ENCODE results near the gene SLX9.

SLX9 gene

DNA sequence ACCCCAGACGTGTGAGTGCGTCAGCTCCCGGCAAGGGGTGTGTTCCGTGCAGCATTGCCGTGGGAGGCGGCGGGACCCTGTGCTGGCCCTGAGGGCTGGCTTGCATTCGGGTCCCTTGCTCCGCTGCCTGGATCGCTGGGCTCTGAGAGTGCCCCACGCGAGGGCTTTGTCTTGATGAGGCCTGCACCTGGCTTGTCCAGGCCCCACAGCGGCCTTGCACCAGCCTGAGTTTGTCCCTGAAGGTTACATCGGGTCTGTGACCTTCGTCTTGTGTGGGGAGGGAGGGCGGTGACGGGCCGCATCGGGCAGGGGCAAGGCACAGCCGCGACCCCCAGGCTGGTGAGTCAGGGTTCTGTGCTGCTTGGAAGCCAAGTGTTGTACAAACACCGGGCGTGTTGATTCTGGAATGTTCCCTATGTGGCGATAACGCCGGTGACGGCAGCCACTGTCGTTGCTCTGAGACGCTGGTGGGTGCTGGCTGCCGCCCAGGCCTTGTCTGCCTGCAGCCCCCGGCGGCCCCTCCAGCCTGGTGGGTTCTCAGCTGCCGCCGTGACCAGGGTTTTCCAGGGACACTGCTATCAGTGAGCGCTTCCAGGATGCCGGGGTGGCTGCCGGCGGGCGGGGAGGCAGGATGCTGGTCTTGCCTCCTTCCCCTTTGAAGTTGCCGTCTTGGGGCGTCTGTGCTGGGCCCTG lies 42.9 kb downstream of the SLX9 start:
- no peak for DNase-seq

DNA sequence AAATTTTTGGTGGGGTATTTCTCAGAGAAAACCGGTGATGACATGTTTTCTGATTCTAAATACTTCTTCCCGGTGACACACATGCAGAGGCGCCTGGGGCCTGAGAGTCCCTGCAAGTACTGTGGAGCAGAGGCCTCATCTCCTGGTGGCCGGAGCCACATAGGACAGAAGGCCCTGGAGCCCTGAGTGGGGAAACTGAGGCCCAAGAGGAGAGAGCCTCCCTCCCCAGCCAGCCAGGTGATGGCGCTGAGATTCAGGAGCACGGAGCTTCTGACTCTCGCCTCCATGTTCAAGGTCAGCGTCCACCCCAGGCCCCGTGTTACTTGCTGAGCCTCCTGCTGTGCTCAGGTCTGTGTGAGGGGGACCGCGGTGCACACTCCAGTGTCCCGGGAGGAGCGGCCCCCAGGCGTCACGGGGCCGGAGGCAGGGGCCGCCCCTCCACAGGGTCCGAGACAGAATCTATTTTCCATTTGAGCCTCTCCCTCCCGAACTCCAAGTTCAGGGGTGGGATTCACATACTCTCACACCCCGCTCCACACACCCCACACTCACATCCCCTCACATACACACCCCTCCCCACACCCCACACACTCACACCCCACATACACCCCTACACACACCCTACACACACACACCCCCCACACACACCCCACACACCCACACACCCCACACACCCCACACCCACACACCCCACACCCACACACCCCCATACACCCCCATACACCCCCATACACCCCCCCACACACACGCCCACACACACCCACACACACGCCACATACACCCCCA lies 43.8 kb downstream of the SLX9 start:
- no peak for DNase-seq

DNA sequence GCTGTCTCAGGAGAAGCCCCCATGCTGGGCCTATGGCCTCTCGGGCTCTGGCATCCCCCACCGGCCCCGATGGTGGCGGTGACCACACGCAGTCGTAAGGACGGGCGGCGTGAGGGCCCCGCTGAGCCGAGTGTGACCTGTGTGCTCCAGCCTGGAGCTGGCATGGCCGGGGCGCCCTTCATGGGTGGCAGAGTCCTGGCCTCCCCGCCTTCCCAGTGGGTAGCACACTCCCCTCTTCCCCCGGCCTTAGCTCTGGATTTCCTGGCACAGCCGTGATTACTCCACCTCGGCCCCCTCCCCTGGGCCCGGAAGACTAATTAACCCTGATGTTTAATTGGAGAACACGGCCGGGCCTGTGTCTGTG lies 44.6 kb downstream of the SLX9 start:
- DNase-seq: no peak

DNA sequence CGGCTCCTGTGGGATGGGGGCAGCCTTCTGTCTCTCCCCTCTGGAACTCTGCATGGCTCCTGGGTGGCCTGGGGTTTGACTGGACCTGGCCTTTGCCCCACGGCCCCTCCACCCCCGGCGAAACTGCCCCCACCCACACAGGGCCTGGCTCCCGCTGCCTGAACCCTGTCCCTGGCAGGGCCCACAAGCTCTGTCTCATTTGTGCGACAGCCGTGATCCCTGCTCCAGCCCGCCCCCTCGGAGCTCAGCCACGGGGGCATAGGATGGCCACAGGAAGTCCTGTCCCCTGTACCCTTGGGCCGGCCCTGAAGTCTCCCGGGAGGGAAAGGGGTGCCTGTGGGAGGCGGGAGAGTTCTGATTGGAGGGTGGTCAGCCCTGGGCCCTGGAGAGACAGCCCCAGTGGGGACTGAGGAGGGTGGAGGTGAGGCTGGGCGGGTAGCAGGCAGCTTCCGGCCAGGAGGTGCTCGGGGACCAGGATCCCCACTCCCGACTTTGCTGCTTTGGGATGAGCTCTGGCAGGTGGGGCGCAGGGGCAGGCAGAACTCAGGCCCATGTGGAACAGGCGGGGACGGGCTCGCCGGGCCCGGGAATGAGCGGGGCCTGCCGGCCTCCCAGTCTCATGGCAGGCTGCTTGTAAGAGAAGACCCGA lies 45.1 kb downstream of the SLX9 start:
- DNase-seq: no peak

DNA sequence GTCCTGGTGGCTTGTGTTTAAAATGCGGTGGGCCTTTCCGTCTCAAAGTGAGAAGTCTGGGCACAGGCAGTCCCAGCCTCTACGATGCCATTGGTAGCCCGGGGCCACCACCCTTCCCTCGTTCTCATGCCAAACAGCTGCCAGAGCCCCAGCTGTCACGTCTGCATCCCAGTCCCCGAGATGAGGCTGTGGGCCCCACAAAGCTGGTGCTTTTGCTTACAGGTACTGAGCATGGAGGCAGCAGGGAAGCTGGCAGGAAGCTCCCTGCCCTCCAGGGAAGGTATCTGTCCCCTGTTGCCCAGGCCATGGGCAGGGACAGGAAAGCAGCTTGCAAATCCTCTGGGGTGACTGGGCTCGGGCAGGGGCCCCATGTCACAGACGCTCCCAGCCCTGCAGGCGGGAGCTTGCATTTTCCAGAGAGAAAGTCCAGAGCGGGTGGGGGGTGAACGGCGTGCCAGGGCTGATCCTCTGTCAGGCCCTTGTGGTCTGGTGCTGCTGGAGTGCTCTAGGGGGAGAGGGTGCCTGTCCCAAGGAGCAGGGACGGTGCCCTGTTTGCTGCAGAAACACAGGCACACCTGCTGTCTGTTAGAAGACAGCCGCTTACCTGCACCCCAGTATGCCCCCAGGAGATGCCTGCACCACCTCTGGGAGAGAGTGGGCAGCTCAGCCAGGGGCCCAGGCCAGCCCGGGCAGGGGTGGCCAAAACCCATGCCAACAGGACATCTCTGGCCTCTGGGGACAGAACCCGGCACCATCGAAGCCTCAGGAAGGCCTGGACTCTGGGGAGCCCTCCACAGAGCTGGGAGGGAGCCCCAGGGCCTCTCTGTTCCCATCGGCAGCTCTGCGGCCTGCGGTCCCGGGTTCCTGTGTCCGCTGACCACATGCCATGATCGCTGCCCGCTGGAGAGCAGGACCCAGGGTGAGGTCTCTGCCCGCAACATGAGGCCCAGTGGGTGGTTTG lies 45.9 kb downstream of the SLX9 start:
- no peak for DNase-seq

DNA sequence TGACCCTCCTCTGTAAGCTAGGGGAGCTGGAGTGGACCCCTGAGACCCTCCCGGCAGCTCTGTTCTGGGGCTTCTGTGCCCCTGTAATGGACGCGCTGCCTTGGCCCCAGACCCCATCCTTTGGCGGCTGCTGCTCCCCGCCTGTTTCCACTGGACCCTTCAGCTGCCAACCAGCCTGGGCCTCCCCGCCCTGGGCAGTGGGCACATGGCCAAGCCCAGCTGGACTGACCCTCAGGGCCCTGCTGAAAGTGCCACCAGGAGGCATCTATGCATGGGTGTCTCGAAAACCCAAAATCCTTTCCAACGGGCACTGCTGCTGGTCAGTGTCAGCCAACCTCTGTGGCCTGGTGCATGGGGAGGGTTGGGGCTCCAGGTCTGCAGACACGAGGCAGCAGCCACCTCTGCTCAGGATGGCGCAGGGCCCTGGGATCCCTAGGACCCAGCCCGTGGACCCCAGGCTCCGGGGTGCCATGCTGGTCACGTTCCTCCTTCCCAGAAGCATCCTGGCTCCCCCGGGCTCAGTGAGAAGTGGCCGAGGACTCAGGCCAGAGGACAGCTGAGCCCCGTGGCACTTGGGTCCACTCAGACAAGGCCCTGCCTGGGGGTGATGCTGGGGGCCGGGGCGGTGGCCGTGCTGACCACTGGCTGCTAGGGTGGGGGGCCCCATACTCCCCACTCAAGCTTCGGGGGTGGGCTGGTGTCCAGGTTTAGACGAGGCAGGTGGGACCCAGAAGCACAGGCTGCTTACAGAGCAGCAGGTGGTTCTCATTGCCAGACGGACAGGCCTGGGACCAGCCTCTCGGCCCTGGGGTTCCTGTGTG lies 46.9 kb downstream of the SLX9 start:
- DNase-seq: no peak

DNA sequence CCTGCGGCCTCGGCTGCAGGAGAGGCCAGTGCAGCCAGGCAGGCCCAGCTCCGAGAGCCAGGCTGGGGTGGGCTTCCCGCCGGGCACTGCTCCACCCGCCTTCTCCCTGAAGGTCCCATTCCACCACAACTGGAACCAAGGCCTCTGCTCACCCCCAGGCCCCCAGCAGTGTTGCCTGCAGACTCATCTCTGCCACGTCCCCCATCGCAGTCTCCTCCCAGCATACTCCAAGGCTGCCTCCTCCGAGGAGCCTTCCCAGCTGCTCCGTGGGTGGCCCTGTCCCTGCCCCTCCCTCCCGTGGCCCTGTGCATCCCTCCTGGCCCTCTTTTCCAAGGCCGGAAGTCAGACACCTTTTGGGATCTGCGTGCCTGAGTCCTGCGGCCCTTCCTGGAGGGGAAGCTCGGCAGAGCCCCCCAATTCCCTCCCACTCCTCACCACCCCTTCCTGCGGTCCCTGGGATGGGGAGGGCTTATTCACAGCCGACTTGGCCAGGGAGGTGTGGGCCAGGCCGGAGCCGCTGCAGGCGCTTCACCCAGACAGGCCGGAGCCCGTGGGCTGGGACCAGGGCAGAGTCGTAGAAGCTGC lies 47.6 kb downstream of the SLX9 start:
- DNase-seq: no peak

DNA sequence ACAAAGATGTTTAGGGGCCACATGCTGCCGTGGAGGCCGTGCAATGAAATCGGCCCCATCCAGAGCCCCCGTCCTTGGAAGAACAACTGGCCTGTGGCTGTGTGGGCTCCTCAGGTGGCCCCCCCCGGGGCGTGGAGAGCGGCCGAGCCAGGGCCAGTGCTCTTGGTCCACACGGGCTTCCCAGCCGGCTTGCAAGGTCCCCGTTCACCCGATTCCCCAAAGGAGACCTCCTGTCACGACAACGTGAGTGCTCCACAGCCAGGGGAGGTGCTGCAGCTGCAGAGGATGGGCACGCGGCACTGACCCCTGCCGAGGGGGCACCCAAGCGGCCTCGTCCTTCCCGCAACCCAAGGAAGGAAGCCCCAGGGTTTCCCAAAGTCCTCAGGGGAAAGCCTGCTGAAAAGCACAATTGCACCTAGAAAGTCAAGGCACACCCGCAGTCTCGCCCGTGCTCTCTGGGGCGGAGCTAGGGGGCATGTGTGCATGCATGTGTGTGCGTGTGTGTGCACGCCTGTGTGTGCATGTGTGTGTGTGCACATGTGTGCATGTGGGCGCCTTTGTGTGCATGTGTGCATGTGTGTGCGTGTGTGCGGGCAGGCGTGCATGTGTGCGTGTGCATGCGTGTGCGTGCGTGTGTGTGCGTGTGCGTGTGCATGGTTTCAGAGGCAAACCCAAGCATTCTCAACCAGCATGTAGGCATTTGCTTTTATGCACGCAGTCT lies 48.2 kb downstream of the SLX9 start:
- DNase-seq: no peak

DNA sequence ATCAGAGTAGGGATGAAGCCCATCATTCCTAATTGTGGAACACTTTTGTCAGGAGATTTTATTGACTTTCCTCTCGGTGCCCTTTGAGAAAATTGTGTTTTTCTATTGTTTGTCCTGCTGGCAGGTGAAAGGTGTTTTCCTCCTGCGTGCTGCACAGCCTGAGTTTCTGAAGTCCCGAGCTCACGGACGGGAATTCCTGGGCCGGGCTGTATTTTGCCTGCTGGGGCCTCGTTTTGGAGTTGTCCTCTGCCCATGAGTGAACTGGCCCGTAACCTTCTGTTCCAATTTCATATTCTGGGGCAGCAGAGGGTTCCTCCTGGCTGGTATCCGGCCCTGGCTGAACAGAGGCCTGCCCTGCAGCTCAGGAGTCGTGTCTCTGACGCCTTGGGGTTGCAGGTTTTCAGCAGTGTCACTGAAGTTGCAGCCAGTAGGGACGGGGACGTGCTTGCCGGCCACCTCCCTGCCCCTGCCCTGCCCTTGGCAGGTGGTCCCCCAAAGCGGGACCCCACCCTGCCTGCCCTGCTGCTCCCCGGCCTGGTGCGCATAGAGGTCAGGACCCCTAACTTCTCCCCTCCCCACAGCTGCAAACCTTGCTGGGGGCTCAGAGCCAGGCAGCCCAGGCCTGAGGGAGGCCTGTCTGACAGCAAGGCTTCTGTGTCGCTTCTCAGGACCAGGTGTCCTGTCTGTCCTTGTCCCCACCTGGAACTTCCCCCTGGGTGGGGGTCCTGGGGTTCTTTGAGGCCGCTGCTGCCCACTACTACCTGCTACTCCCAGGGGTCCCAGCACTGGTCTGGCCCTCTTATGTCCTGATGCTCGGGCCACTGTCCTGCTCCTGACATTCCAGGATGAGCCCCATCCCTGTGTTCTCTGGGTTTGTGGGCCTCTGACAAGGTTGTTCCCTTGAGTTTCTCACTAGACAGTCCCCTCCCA lies 49.0 kb downstream of the SLX9 start:
- no peak for DNase-seq

DNA sequence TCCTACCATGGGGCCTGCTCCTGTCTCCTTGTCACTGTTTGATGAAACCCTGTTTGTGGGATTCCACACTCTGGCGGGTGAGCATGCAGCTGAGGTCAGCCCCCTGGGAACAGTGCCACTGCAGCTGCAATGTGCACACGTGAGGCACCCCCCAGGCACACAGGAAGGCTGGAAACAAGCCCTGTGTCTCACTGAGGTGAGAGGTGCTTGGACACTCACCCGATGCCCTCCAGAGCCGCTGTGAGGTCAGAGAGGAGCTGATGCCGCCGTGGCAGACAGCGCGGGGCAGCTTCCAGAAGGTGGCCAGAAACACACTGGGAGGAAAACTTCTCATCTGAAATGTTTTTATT lies 49.7 kb downstream of the SLX9 start:
- no peak for DNase-seq

DNA sequence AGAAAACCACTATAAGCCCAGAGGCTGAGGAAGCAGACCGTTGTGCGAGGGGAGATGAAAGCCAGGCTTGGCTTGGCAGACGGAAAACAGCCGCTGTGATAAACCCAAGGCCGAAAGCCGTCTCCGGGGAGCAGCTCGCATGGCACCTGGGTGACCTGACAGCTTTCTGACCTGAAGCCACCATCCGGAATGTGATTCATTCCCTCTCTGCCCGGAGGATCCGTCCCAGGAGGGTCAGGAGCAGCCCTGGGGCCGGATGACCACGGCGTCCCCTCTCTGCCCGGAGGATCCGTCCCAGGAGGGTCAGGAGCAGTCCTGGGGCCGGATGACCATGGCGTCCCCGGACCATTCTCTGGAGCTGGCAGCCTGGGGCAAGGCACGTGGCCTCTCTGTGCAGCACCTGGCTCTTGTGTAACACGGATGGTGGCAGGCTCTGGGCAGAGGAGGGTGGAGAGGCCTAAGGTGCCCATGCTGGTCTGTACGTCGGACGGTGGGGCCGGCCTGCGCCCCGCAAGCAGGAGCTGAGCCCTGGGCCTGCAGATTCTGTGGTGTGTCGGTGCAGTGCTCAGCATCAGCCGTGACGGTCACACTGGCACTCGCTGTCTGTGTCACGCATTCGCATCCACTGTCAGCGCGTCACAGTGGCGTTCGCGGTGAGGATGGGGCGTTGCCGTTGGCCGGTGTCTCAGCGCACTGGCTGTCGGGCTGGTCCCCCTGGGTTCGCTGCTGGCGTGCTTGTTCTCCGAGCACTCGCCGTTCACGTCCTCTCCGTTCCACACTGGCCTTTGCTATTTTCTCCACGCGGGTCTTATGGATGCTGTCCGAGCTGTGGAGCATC lies 50.3 kb downstream of the SLX9 start:
- DNase-seq: no peak

DNA sequence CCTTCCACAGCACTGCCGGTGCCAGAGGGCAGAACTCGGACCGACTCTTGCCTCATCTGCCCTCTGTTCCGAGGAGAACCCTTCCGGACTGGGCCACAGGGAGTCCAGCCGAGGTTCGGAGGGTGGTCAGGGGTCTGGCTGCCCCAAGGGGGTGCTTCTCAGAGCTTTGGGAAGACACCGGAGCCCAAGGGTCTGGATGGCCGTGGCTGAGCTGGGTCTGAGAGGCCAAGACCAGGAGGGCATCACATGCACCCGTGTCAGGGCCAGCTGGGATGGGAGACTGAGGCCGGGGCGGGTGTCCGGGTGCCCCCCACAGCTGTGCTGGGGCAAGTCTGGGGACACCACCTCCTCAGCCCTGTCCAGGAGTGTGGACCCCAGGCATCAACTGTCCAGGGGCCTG lies 51.1 kb downstream of the SLX9 start:
- DNase-seq: no peak

DNA sequence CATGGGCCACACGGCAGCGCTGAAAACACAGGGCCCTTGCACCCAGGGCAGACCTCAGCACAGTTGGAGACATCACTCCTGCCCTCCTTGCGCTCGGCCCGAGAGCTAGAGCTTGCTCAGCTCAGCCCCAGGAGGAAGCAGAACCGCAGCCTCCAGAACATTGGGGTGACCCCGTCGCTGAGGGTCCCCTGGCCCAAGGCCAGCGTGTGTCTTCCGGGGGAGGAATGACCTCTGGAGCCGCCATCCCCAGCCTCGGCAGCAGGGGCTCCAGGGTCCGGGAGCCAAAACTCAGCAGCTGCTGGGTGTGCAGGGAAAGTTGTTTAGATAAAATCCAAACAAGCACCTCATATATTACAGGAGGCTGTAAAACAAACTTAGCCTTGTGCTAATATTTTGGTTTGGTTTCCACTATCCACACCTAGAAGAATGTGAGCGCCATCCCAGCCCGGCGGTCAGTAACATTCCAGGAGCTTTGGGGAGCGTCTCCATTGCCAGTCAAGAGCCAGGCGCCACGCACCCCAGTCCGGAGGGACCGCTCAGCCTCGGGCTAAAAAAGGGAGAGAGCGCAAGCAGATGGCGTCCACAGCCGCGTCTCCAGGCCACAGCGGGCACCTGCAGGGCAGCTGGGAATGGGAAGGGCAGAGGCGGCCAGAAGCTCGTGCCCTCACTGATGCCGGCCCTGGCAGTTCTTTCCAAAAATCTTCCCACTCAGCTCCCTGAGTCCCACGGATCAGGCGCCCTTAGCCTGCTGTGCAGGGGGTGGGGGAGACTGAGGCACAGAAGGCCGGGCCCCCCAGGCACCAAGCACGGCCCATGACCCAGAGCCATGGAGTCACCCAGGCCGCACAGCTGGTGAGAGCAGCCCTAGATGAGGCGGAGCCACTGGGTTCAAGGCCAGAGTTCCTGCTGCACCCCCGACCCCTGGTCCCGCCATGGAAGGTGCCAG lies 52.0 kb downstream of the SLX9 start:
- DNase-seq: no peak

DNA sequence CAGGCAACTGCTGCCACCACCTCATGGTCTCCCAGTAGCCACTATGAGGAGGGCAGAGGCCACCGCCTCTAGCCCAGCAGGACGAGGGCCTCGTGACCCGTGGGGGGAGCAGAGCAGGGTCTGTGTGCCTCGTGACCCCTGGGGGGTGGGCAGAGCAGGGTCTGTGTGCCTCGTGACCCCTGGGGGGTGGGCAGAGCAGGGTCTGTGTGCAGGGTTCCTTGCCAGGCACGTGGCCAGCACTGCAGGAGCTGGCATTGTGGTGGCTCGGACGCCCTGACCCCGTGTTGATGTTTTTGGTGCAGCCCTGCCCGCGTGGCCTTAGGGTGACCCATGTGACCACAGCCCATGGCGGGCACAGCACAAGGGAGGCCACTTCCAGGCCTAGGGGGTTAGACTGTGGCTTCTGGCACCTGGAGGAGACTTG lies 52.8 kb downstream of the SLX9 start:
- no peak for DNase-seq

DNA sequence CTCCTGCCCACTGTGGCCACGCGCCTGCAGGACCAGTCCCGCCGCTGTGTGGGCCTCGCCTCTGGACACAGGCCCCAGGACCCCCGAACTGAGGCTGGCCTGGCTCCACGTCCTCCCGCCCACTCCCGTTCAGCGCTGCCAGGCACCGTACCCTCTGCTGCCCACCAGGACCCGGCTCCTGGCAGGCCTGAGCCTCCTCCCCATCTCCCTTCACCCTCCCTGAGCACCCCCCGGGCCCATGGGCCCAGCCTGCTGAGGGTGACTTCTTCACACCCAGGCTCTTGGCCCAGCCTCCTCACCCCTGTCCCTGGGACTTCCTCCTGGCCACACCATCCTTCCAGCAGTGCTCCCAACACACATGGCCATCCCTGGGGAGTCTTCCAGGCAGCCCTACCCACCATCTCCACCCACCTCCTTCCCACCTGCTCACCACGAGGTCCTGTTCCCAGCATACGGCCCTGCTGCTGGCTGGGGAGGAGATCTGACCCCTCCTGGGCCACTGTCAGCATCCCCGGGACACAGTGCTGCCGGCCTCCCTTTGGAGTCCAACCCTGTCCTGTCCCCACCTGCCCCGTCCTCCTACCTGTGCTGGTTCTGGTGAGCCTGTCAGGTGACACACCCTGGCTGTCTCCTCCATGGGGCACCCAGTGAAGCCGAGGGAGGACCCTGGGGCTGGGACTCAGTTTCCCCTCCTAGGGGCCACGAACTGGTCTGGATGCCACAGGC lies 53.7 kb downstream of the SLX9 start:
- no peak for DNase-seq

DNA sequence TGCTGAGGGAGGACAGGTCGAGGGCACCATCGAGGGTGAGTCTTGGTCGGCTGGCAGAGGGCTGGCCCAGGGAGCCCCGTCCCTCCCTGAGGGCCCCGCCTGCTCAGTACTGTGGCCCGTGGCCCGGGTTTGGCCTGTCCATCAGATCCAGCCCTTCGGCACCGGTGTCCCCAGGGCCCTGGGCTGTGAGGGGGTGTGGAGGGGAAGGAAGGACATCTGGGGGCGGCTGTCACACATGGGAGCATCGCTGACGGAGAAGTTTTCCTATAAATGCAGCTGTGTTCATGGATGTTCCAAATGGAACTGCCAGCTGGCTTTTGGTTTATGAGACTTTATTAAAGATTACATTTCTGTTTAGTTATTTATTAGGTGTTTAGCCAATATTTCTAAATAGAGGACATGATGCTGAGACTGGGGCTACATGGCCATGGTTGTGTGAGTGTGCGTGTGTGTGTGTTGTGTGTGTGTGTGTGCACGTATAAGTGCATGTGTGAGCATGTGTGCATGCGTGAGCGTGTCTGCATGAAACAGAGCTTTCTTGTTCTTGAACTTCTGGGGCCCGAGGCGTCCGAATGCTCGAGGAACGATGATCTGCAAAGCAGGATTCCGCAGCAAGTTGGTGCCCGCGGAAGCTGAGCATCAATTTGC lies 54.3 kb downstream of the SLX9 start:
- no peak for DNase-seq
